ENCODE data around the gene LAMA2.

DNA sequence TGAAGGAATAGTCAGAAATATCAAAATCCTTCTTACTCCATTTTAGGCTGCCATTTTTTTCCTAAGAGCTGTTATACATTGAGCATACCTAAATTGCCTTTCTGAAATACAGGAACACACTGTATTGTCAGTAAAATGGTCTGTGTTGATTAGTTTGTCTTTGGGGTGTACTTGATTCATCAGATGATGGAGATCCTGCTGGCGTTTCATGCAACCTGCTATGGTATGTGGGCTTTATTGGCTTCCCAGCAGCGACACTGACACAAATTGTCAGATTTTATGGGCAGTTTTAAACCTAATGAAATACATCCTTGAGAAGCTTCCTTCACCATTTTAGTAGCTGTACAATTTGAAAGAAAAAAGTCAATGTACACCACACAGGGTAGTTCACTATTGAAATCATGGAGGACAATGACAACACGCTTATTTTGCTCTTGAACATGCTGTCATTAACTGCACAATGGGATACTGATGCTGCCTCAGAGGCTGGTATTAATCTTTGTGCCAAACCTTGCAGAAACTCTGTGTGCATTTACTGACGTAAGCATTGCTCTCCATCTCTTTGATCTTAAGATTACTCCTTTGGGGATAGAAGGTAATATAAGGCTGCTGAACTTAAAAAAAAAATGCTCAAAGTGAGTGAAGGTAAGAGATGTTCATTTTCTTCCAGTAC lies 124.9 kb downstream of the LAMA2 start:
- TF ChIP-seq CTCF (IDR thresholded peaks at IDR 0.05) (no peak), POLR2A (IDR thresholded peaks at IDR 0.05) (no peak)
